ENCODE measurements around the gene MORN3.
"Not testable (repeated sequence)": the region's sequence is repeated elsewhere in the genome, so short reads cannot be mapped to it uniquely, and the experiment has no call there.

The MORN3 gene

GRCh38 chr12:121678716-121679300 is 9.4 kb upstream of the MORN3 start:
- no peak for TF ChIP-seq CTCF (IDR thresholded peaks at IDR 0.05; ENCODE audit: insufficient read depth, low read depth, low read length, missing control alignments)
- no peak overlapping the region for H3K4me3 ChIP-seq (ENCODE audit: low read length)
- no peak for DNase-seq (ENCODE audit: low read depth)

GRCh38 chr12:121678305-121678704 is 8.9 kb upstream of the MORN3 start:
- no peak for DNase-seq (ENCODE audit: low read depth)
- TF ChIP-seq CTCF (IDR thresholded peaks at IDR 0.05; ENCODE audit: insufficient read depth, low read depth, low read length, missing control alignments): no peak
- no peak overlapping the region for H3K4me3 ChIP-seq (ENCODE audit: low read length)

- no peak overlapping the region for H3K4me3 ChIP-seq (ENCODE audit: low read length)
- no peak for TF ChIP-seq CTCF (IDR thresholded peaks at IDR 0.05; ENCODE audit: insufficient read depth, low read depth, low read length, missing control alignments)
- DNase-seq (ENCODE audit: low read depth): no peak
These were observed 6.7 kb upstream of the MORN3 start for GRCh38 chr12:121676190-121676589.

GRCh38 chr12:121673013-121673511 is 3.6 kb upstream of the MORN3 start:
- no peak for TF ChIP-seq CTCF (IDR thresholded peaks at IDR 0.05; ENCODE audit: insufficient read depth, low read depth, low read length, missing control alignments)
- H3K4me3 ChIP-seq (ENCODE audit: low read length): peak overlapping the region; percentile 46
- DNase-seq (ENCODE audit: low read depth): peak; percentile 56

GRCh38 chr12:121668750-121669520 is 519 bp downstream of the MORN3 start:
- TF ChIP-seq CTCF (IDR thresholded peaks at IDR 0.05; ENCODE audit: insufficient read depth, low read depth, low read length, missing control alignments): peak; percentile 49
- H3K4me3 ChIP-seq (ENCODE audit: low read length): no peak overlapping the region
- DNase-seq (ENCODE audit: low read depth): peak; percentile 22

- H3K4me3 ChIP-seq (ENCODE audit: low read length); DNase-seq (ENCODE audit: low read depth): not testable (repeated sequence)
These were observed 2.6 kb downstream of the MORN3 start for GRCh38 chr12:121666829-121667228.

GRCh38 chr12:121663610-121663929 is 5.9 kb downstream of the MORN3 start:
- TF ChIP-seq CTCF (IDR thresholded peaks at IDR 0.05; ENCODE audit: insufficient read depth, low read depth, low read length, missing control alignments): no peak
- DNase-seq (ENCODE audit: low read depth): no peak
- H3K4me3 ChIP-seq (ENCODE audit: low read length): no peak overlapping the region

GRCh38 chr12:121661353-121662105 is 7.9 kb downstream of the MORN3 start:
- DNase-seq (ENCODE audit: low read depth); H3K4me3 ChIP-seq (ENCODE audit: low read length): not testable (repeated sequence)

Data from epithelial cell of esophagus (primary cell).